KMS-11 (cell line): ENCODE measurements around the gene CRB1.

Source experiments
- H2AFZ ChIP-seq: fragments of 200-600 bp; sonication (generic); 2 replicates; pipeline ENCODE4 v1.6.1; 2016; ENCODE audit warnings: antibody characterized with exemption, mixed run types, low read depth
- H3K27ac ChIP-seq: fragments of 200-600 bp; sonication (generic); 2 replicates; pipeline ENCODE4 v1.6.1; 2016; ENCODE audit warnings: mild to moderate bottlenecking, mixed run types
- H3K27me3 ChIP-seq: fragments of 200-600 bp; sonication (generic); 2 replicates; pipeline ENCODE4 v1.6.1; 2017; ENCODE audit warnings: mild to moderate bottlenecking, low read depth, mixed run types, moderate library complexity; ENCODE audit not compliant: insufficient read depth
- H3K36me3 ChIP-seq: fragments of 200-600 bp; sonication (generic); 2 replicates; pipeline ENCODE4 v1.6.1; 2017; ENCODE audit warnings: mild to moderate bottlenecking, mixed run types; ENCODE audit not compliant: insufficient read depth
- H3K4me1 ChIP-seq: fragments of 200-600 bp; sonication (generic); 2 replicates; pipeline ENCODE4 v1.6.1; 2016; ENCODE audit warnings: mild to moderate bottlenecking, low read depth, mixed run types; ENCODE audit not compliant: poor library complexity, severe bottlenecking
- H3K4me2 ChIP-seq: fragments of 200-600 bp; sonication (generic); 2 replicates; pipeline ENCODE4 v1.7.0; 2016; ENCODE audit warnings: mild to moderate bottlenecking, mixed run types
- H3K4me3 ChIP-seq: fragments of 200-600 bp; sonication (generic); IDR thresholded peaks from 2 replicates; pipeline ENCODE4 v1.6.1; 2017; ENCODE audit warnings: low read depth, low read length, mixed read lengths; ENCODE audit not compliant: insufficient read depth
- H3K79me2 ChIP-seq: fragments of 200-600 bp; sonication (generic); 2 replicates; pipeline ENCODE4 v1.6.1; 2016; ENCODE audit warnings: low read depth, mixed run types; ENCODE audit not compliant: insufficient read depth
- H3K9ac ChIP-seq: fragments of 200-600 bp; sonication (generic); 2 replicates; pipeline ENCODE4 v1.6.1; 2016; ENCODE audit warnings: mild to moderate bottlenecking, mixed run types
- H4K20me1 ChIP-seq: fragments of 200-600 bp; sonication (generic); 2 replicates; pipeline ENCODE4 v1.6.1; 2016; ENCODE audit warnings: mild to moderate bottlenecking, mixed run types; ENCODE audit not compliant: insufficient read depth
- TF ChIP-seq, protein P1 (sequence below): fragments of 200-600 bp; sonication (generic); conservative IDR thresholded peaks from 2 replicates; pipeline ENCODE4 v1.6.1; 2017; ENCODE audit warnings: low read depth, mild to moderate bottlenecking, antibody characterized with exemption, low read length, moderate library complexity, mixed read lengths

CRB1 gene

DNA sequence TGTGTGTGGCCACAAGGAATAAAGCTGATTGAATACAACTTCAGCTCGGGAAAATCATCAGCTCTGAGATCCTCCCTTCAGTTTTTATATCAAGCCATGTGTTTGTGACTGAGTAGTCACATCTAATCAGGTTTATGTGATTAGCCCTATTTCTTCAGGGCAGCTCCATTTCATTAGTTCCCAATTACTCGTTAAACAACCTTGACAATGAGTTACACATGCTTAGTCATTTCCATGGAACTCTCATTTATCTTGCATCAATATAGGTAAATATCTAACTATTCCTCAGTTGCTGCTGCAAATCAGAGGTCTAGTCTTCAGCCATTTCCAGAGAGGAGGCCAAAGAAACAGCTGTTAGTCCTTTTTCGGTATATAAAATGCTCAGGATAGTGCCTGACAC, 16.3 kb downstream of the CRB1 start:
- Histone ChIP-seq H3K4me2 (no peak overlapping the region), H3K27ac (no peak overlapping the region), H3K36me3 (no peaks in the 10 kb centered on the region), H2AFZ (no peak overlapping the region), H3K4me3 (no peak overlapping the region), H3K27me3 (no peaks in the 10 kb centered on the region), H3K4me1 (no peaks in the 10 kb centered on the region), H3K9ac (no peak overlapping the region), H4K20me1 (no peaks in the 10 kb centered on the region), H3K79me2 (no peaks in the 10 kb centered on the region)
- TF ChIP-seq, protein P1, sequence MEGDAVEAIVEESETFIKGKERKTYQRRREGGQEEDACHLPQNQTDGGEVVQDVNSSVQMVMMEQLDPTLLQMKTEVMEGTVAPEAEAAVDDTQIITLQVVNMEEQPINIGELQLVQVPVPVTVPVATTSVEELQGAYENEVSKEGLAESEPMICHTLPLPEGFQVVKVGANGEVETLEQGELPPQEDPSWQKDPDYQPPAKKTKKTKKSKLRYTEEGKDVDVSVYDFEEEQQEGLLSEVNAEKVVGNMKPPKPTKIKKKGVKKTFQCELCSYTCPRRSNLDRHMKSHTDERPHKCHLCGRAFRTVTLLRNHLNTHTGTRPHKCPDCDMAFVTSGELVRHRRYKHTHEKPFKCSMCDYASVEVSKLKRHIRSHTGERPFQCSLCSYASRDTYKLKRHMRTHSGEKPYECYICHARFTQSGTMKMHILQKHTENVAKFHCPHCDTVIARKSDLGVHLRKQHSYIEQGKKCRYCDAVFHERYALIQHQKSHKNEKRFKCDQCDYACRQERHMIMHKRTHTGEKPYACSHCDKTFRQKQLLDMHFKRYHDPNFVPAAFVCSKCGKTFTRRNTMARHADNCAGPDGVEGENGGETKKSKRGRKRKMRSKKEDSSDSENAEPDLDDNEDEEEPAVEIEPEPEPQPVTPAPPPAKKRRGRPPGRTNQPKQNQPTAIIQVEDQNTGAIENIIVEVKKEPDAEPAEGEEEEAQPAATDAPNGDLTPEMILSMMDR, result no peak

DNA sequence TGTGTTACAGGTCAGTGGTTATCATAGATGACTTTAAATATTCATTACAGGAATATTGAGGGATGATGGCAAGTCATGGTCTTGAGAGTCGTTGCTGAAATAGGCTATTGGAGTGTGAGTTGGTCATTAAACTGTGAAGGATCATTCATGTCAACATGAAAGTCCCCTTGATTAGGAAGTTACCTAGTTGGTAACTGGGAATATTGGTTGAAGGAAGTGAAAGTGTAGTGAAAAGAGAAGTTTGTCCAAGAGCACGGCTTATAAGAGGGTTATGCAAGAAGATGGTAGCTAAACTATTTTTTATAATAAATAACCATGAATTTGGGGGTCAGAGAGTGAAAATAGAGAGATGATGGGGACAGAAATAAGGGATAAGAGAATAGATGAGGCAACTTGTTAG, 16.9 kb downstream of the CRB1 start:
- Histone ChIP-seq H3K4me3 (no peak overlapping the region), H3K27me3 (no peaks in the 10 kb centered on the region), H3K79me2 (no peaks in the 10 kb centered on the region), H3K4me2 (no peak overlapping the region), H3K4me1 (no peaks in the 10 kb centered on the region), H4K20me1 (no peaks in the 10 kb centered on the region), H2AFZ (no peak overlapping the region), H3K36me3 (no peaks in the 10 kb centered on the region), H3K27ac (no peak overlapping the region), H3K9ac (no peak overlapping the region)
- TF ChIP-seq, protein P1, result no peak

- Histone ChIP-seq H3K27me3 (no peaks in the 10 kb centered on the region), H3K4me3 (no peak overlapping the region), H4K20me1 (no peaks in the 10 kb centered on the region), H2AFZ (no peak overlapping the region), H3K4me1 (no peaks in the 10 kb centered on the region), H3K27ac (no peak overlapping the region), H3K9ac (no peak overlapping the region), H3K4me2 (no peak overlapping the region), H3K36me3 (no peaks in the 10 kb centered on the region), H3K79me2 (no peaks in the 10 kb centered on the region)
- TF ChIP-seq, protein P1, result no peak
These were observed 17.6 kb downstream of the CRB1 start for GRCh38 chr1:197285526-197286205.

- H3K9ac ChIP-seq, result no peak overlapping the region
- no peak overlapping the region for H3K27ac ChIP-seq
- no peaks in the 10 kb centered on the region for H3K4me1 ChIP-seq
- H3K36me3 ChIP-seq, result no peaks in the 10 kb centered on the region
- H3K79me2 ChIP-seq, result no peaks in the 10 kb centered on the region
- H3K27me3 ChIP-seq, result no peaks in the 10 kb centered on the region
- H2AFZ ChIP-seq, result no peak overlapping the region
- no peak overlapping the region for H3K4me3 ChIP-seq
- H4K20me1 ChIP-seq, result no peaks in the 10 kb centered on the region
- H3K4me2 ChIP-seq, result no peak overlapping the region
- TF ChIP-seq, protein P1, result no peak
These were observed 18.6 kb downstream of the CRB1 start for GRCh38 chr1:197286634-197287033.
